Trophoblast cell (in vitro differentiated cells and primary cell): Measurements from ENCODE around the gene CEL.

Experiments used
- DNase-seq, 2 donors: peaks; one replicate each; pipeline ENCODE4 v3.0.0-alpha.2; 2016
- H2AFZ ChIP-seq: 2 replicates; pipeline ENCODE4 v1.6.1; 2013; ENCODE audit warnings: low read length, moderate library complexity, mild to moderate bottlenecking; ENCODE audit not compliant: insufficient read depth, poor library complexity
- H2AK5ac ChIP-seq: 2 replicates; pipeline ENCODE4 v1.6.1; 2013; ENCODE audit warnings: mild to moderate bottlenecking, low read length
- H2BK120ac ChIP-seq: 2 replicates; pipeline ENCODE4 v1.6.1; 2013; ENCODE audit warnings: low read length, mild to moderate bottlenecking, moderate library complexity; ENCODE audit not compliant: insufficient read depth, poor library complexity
- H2BK12ac ChIP-seq: 2 replicates; pipeline ENCODE4 v1.6.1; 2013; ENCODE audit warnings: mild to moderate bottlenecking, low read length, moderate library complexity
- H2BK5ac ChIP-seq: 2 replicates; pipeline ENCODE4 v1.6.1; 2013; ENCODE audit warnings: low read length, low read depth, moderate library complexity, mild to moderate bottlenecking; ENCODE audit not compliant: poor library complexity
- H3K14ac ChIP-seq: 2 replicates; pipeline ENCODE4 v1.6.1; 2013; ENCODE audit warnings: mild to moderate bottlenecking, low read length
- H3K18ac ChIP-seq: 2 replicates; pipeline ENCODE4 v1.6.1; 2013; ENCODE audit warnings: mild to moderate bottlenecking, low read length
- H3K23ac ChIP-seq: 2 replicates; pipeline ENCODE4 v1.6.1; 2013; ENCODE audit warnings: low read length
- H3K27ac ChIP-seq: 2 replicates; pipeline ENCODE4 v1.5.1; 2013; ENCODE audit warnings: low read depth, mild to moderate bottlenecking, inconsistent platforms, low read length, moderate library complexity
- H3K27me3 ChIP-seq: 2 replicates; pipeline ENCODE4 v1.6.1; 2013; ENCODE audit warnings: inconsistent platforms, mild to moderate bottlenecking, low read length, moderate library complexity; ENCODE audit not compliant: insufficient read depth
- H3K36me3 ChIP-seq, 2 experiments: 1 replicate in 1 of 2; 2 replicates in 1 of 2; pipeline ENCODE4 v1.6.1; 2013; ENCODE audit warnings: low read length in 2 of 2, mild to moderate bottlenecking in 2 of 2, moderate library complexity in 1 of 2; ENCODE audit not compliant: insufficient read depth in 2 of 2, control insufficient read depth in 1 of 2
- H3K4ac ChIP-seq: 2 replicates; pipeline ENCODE4 v1.6.1; 2013; ENCODE audit warnings: low read depth, mild to moderate bottlenecking, low read length, moderate library complexity
- H3K4me1 ChIP-seq, 2 experiments: 1 replicate in 1 of 2; 2 replicates in 1 of 2; pipeline ENCODE4 v1.6.1; 2013; ENCODE audit warnings: low read length in 2 of 2, mild to moderate bottlenecking in 2 of 2, moderate library complexity in 1 of 2; ENCODE audit not compliant: insufficient read depth in 2 of 2, control insufficient read depth in 1 of 2
- H3K4me2 ChIP-seq: 2 replicates; pipeline ENCODE4 v1.6.1; 2013; ENCODE audit warnings: inconsistent platforms, mild to moderate bottlenecking, low read length, moderate library complexity
- H3K4me3 ChIP-seq: 2 replicates; pipeline ENCODE4 v1.5.1; 2013; ENCODE audit warnings: mild to moderate bottlenecking, low read depth, low read length, inconsistent platforms
- H3K79me1 ChIP-seq: one replicate; pipeline ENCODE4 v1.6.1; 2013; ENCODE audit warnings: low read length
- H3K79me2 ChIP-seq: 2 replicates; pipeline ENCODE4 v1.6.1; 2013; ENCODE audit warnings: low read length, mild to moderate bottlenecking; ENCODE audit not compliant: control insufficient read depth, insufficient read depth, poor library complexity
- H3K9ac ChIP-seq: 2 replicates; pipeline ENCODE4 v1.6.1; 2013; ENCODE audit warnings: mild to moderate bottlenecking, low read length
- H3K9me3 ChIP-seq: 2 replicates; pipeline ENCODE4 v1.6.1; 2013; ENCODE audit warnings: low read depth, mild to moderate bottlenecking, control low read depth, inconsistent platforms, low read length; ENCODE audit not compliant: insufficient read depth
- H4K12ac ChIP-seq: 2 replicates; pipeline ENCODE4 v1.6.1; 2013; ENCODE audit warnings: low read depth, mild to moderate bottlenecking, low read length, moderate library complexity
- H4K8ac ChIP-seq: 2 replicates; pipeline ENCODE4 v1.6.1; 2013; ENCODE audit warnings: low read depth, mild to moderate bottlenecking, low read length, moderate library complexity
- H4K91ac ChIP-seq: one replicate; pipeline ENCODE4 v1.6.1; 2013; ENCODE audit warnings: low read depth, mild to moderate bottlenecking, low read length, moderate library complexity
- WGBS: extraction: QIAGEN DNeasy Blood & Tissue Kit; methylation state at CpG from one replicate; pipeline ENCODE4 v1.1.7; 2013; ENCODE audit warnings: missing lambda C conversion rate; ENCODE audit not compliant: insufficient read length, insufficient coverage; ENCODE audit errors: extremely low coverage; 5-methylcytosine and 5-hydroxymethylcytosine counted together

CEL gene

GRCh38 chr9:133102190-133103021 is 40.6 kb downstream of the CEL start:
- Histone ChIP-seq H3K23ac (no peak overlapping the region), H3K4me3 (no peak overlapping the region), H3K79me2 (no peaks in the 10 kb centered on the region), H3K36me3 (peaks cover 86 to 88% of the 10 kb centered on the region in 2 experiments), H3K18ac (no peak overlapping the region), H3K4me2 (no peak overlapping the region), H3K9ac (no peak overlapping the region), H3K27me3 (no peaks in the 10 kb centered on the region), H2AFZ (no peak overlapping the region), H2BK5ac (no peak overlapping the region), H4K12ac (no peak overlapping the region), H2AK5ac (no peak overlapping the region), H3K14ac (no peak overlapping the region), H2BK12ac (no peak overlapping the region), H3K4ac (no peak overlapping the region), H2BK120ac (no peak overlapping the region), H3K4me1 (no peaks in the 10 kb centered on the region), H3K79me1 (no peaks in the 10 kb centered on the region), H3K9me3 (peaks cover 7% of the 10 kb centered on the region), H4K8ac (no peak overlapping the region), H4K91ac (no peak overlapping the region), H3K27ac (no peak overlapping the region)
- DNase-seq: no peak
- no CpG with 5 or more reads among the region's 21 CpGs for WGBS

- Histone ChIP-seq H3K23ac (no peak overlapping the region), H3K27me3 (no peaks in the 10 kb centered on the region), H2BK120ac (no peak overlapping the region), H2BK12ac (no peak overlapping the region), H3K9ac (no peak overlapping the region), H2AFZ (no peak overlapping the region), H4K91ac (no peak overlapping the region), H3K4me1 (no peaks in the 10 kb centered on the region), H2AK5ac (no peak overlapping the region), H2BK5ac (no peak overlapping the region), H3K4me2 (no peak overlapping the region), H4K12ac (peak overlapping the region; percentile 0), H3K79me1 (no peaks in the 10 kb centered on the region), H3K4ac (no peak overlapping the region), H3K9me3 (peaks cover 2% of the 10 kb centered on the region), H3K36me3 (peaks cover 89 to 90% of the 10 kb centered on the region in 2 experiments), H4K8ac (no peak overlapping the region), H3K79me2 (no peaks in the 10 kb centered on the region), H3K27ac (no peak overlapping the region), H3K4me3 (no peak overlapping the region), H3K18ac (no peak overlapping the region), H3K14ac (no peak overlapping the region)
- whole genome bisulfite sequencing: no CpG with 5 or more reads among the region's 14 CpGs
- peak; percentile 56 to 74 for DNase-seq
Observed at GRCh38 chr9:133103183-133103986, 41.6 kb downstream of the CEL start.

- H3K27ac ChIP-seq: no peak overlapping the region
- H3K18ac ChIP-seq: no peak overlapping the region
- no peak overlapping the region for H2AK5ac ChIP-seq
- H3K4me1 ChIP-seq: no peaks in the 10 kb centered on the region
- H3K4me3 ChIP-seq: no peak overlapping the region
- H3K79me2 ChIP-seq: no peaks in the 10 kb centered on the region
- peaks cover 89% of the 10 kb centered on the region in 2 experiments for H3K36me3 ChIP-seq
- H3K23ac ChIP-seq: no peak overlapping the region
- no peak overlapping the region for H2BK12ac ChIP-seq
- no peaks in the 10 kb centered on the region for H3K9me3 ChIP-seq
- no peaks in the 10 kb centered on the region for H3K79me1 ChIP-seq
- WGBS: no CpG with 5 or more reads among the region's 12 CpGs
- H2BK5ac ChIP-seq: no peak overlapping the region
- no peak overlapping the region for H4K91ac ChIP-seq
- no peak overlapping the region for H3K14ac ChIP-seq
- no peak overlapping the region for H2AFZ ChIP-seq
- no peak overlapping the region for H4K8ac ChIP-seq
- DNase-seq: no peak
- H3K4ac ChIP-seq: no peak overlapping the region
- H3K4me2 ChIP-seq: no peak overlapping the region
- no peak overlapping the region for H2BK120ac ChIP-seq
- H3K27me3 ChIP-seq: no peaks in the 10 kb centered on the region
- no peak overlapping the region for H4K12ac ChIP-seq
- no peak overlapping the region for H3K9ac ChIP-seq
Observed at GRCh38 chr9:133103987-133104505, 42.3 kb downstream of the CEL start.

- DNase-seq: no peak
- no peaks in the 10 kb centered on the region for H3K79me1 ChIP-seq
- H2AFZ ChIP-seq: no peak overlapping the region
- no peak overlapping the region for H4K8ac ChIP-seq
- H3K4me2 ChIP-seq: no peak overlapping the region
- no peak overlapping the region for H2BK120ac ChIP-seq
- no peaks in the 10 kb centered on the region for H3K27me3 ChIP-seq
- H2AK5ac ChIP-seq: no peak overlapping the region
- H3K27ac ChIP-seq: no peak overlapping the region
- no CpG with 5 or more reads among the region's 15 CpGs for WGBS
- H2BK5ac ChIP-seq: no peak overlapping the region
- H3K4me1 ChIP-seq: no peaks in the 10 kb centered on the region
- H2BK12ac ChIP-seq: no peak overlapping the region
- no peak overlapping the region for H3K9ac ChIP-seq
- H3K4me3 ChIP-seq: no peak overlapping the region
- H3K23ac ChIP-seq: no peak overlapping the region
- H4K12ac ChIP-seq: no peak overlapping the region
- H3K14ac ChIP-seq: no peak overlapping the region
- H4K91ac ChIP-seq: no peak overlapping the region
- no peak overlapping the region for H3K18ac ChIP-seq
- H3K36me3 ChIP-seq: peaks cover 89% of the 10 kb centered on the region in 2 experiments
- no peaks in the 10 kb centered on the region for H3K9me3 ChIP-seq
- H3K4ac ChIP-seq: no peak overlapping the region
- H3K79me2 ChIP-seq: no peaks in the 10 kb centered on the region
Observed at GRCh38 chr9:133104718-133105460, 43.1 kb downstream of the CEL start.
